Nephron progenitor cell (in vitro differentiated cells): ENCODE results near the gene PHF1.
A peak's percentile ranks its signal among the peaks of the same experiment; 100 is the strongest.
"Not testable (repeated sequence)": the region's sequence is repeated elsewhere in the genome, so short reads cannot be mapped to it uniquely, and the experiment has no call there.

Experiments
- DNase-seq: peaks from one replicate; pipeline ENCODE4 v3.0.0; 2021
- H3K27ac Mint-ChIP-seq: 2 replicates; pipeline ENCODE4 v1.8.0; 2021; ENCODE audit warnings: mild to moderate bottlenecking, moderate library complexity, mixed read lengths
- H3K27me3 Mint-ChIP-seq: 2 replicates; pipeline ENCODE4 v1.8.0; 2021; ENCODE audit warnings: mild to moderate bottlenecking, low read depth, mixed read lengths; ENCODE audit not compliant: poor library complexity
- H3K36me3 Mint-ChIP-seq: 2 replicates; pipeline ENCODE4 v1.8.0; 2021; ENCODE audit warnings: low read depth, mixed read lengths
- H3K4me1 Mint-ChIP-seq: 2 replicates; pipeline ENCODE4 v1.8.0; 2021; ENCODE audit warnings: mixed read lengths
- H3K4me3 Mint-ChIP-seq: 2 replicates; pipeline ENCODE4 v1.8.0; 2021; ENCODE audit warnings: mild to moderate bottlenecking, moderate library complexity, mixed read lengths
- H3K9me3 Mint-ChIP-seq: 2 replicates; pipeline ENCODE4 v1.8.0; 2021; ENCODE audit warnings: mild to moderate bottlenecking, moderate library complexity, mixed read lengths
- CTCF ChIP-seq: fragments of 200-600 bp; sonication (generic); IDR thresholded peaks from 2 replicates; pipeline ENCODE4 v1.5.0; 2021; ENCODE audit warnings: antibody characterized with exemption

The PHF1 gene

GRCh38 chr6:33391922-33392594, 18.8 kb upstream of the PHF1 start:
- Mint-ChIP-seq H3K9me3 (peaks cover 4% of the 10 kb centered on the region), H3K36me3 (peaks cover 20% of the 10 kb centered on the region), H3K4me1 (peaks cover 52% of the 10 kb centered on the region), H3K27ac (peak overlapping the region; percentile 80), H3K27me3 (no peaks in the 10 kb centered on the region), H3K4me3 (peak overlapping the region; percentile 91)
- TF ChIP-seq CTCF, result no peak
- DNase-seq, result no peak

- no peak for TF ChIP-seq CTCF
- H3K27me3 Mint-ChIP-seq, result no peaks in the 10 kb centered on the region
- peak overlapping the region; percentile 91 for H3K4me3 Mint-ChIP-seq
- no peak for DNase-seq
- H3K9me3 Mint-ChIP-seq, result peaks cover 4% of the 10 kb centered on the region
- peak overlapping the region; percentile 80 for H3K27ac Mint-ChIP-seq
- peaks cover 23% of the 10 kb centered on the region for H3K36me3 Mint-ChIP-seq
- H3K4me1 Mint-ChIP-seq, result peaks cover 55% of the 10 kb centered on the region
Measured at GRCh38 chr6:33392595-33392948, 18.2 kb upstream of the PHF1 start.

- no peak for DNase-seq
- Mint-ChIP-seq H3K27me3 (no peaks in the 10 kb centered on the region), H3K36me3 (peaks cover 27% of the 10 kb centered on the region), H3K4me1 (peaks cover 57% of the 10 kb centered on the region), H3K4me3 (peak overlapping the region; percentile 91), H3K27ac (peak overlapping the region; percentile 80), H3K9me3 (peaks cover 4% of the 10 kb centered on the region)
- no peak for TF ChIP-seq CTCF
Measured at GRCh38 chr6:33392979-33393378, 17.8 kb upstream of the PHF1 start.

GRCh38 chr6:33397541-33397940, 13.3 kb upstream of the PHF1 start:
- DNase-seq, result no peak
- no peaks in the 10 kb centered on the region for H3K9me3 Mint-ChIP-seq
- H3K36me3 Mint-ChIP-seq, result peaks cover 54% of the 10 kb centered on the region
- no peaks in the 10 kb centered on the region for H3K27me3 Mint-ChIP-seq
- TF ChIP-seq CTCF, result no peak
- peak overlapping the region; percentile 57 for H3K27ac Mint-ChIP-seq
- peaks cover 40% of the 10 kb centered on the region for H3K4me1 Mint-ChIP-seq
- no peak overlapping the region for H3K4me3 Mint-ChIP-seq

GRCh38 chr6:33398601-33399000, 12.2 kb upstream of the PHF1 start:
- peaks cover 53% of the 10 kb centered on the region for H3K36me3 Mint-ChIP-seq

GRCh38 chr6:33399881-33400280, 10.9 kb upstream of the PHF1 start:
- H3K27me3 Mint-ChIP-seq, H3K4me3 Mint-ChIP-seq, DNase-seq, H3K9me3 Mint-ChIP-seq, H3K27ac Mint-ChIP-seq: not testable (repeated sequence)
- H3K36me3 Mint-ChIP-seq, result peaks cover 61% of the 10 kb centered on the region
- peaks cover 19% of the 10 kb centered on the region for H3K4me1 Mint-ChIP-seq

More at GRCh38 chr6:33398601-33399000, 12.2 kb upstream of the PHF1 start:
- DNase-seq, H3K27me3 Mint-ChIP-seq, H3K4me3 Mint-ChIP-seq, H3K27ac Mint-ChIP-seq, H3K9me3 Mint-ChIP-seq: not testable (repeated sequence)
- H3K4me1 Mint-ChIP-seq, result peaks cover 32% of the 10 kb centered on the region

GRCh38 chr6:33404884-33405283, 5.9 kb upstream of the PHF1 start:
- Mint-ChIP-seq H3K9me3 (no peaks in the 10 kb centered on the region), H3K4me1 (peaks cover 12% of the 10 kb centered on the region), H3K4me3 (no peak overlapping the region), H3K27me3 (peaks cover 3% of the 10 kb centered on the region), H3K36me3 (peaks cover 46% of the 10 kb centered on the region), H3K27ac (no peak overlapping the region)
- TF ChIP-seq CTCF, result no peak
- DNase-seq, result no peak
